A549 treated with Hydrocortisone at 1 μM for 4 hours (cell line): ENCODE data around the gene SERPINE3. TPM values are rescaled to one million over a fixed set of nuclear protein-coding genes. Genes with fewer than 3 reads are reported as not detected.

Experiments
- total RNA-seq: library from RNA; stranded (reverse); fragments of 200-300 nt; extraction: Qiagen RNA extraction; gene quantifications from 5 replicates; pipeline ENCODE4 v1.2.3, GENCODE V29; 2022

SERPINE3 gene
- total RNA-seq, result 0.07 TPM in 1 of 5 replicates, not detected in the others

GRCh38 chr13:51339354-51339753 lies at the start of gene SERPINE3:
SERPINE3 (plus strand) TSS chr13:51339691; CDS start chr13:51341092, 1,401 bp downstream.

Other genes with a start within 250 kb of the SERPINE3 start
- gene C13orf42, start 228.4 kb upstream of the SERPINE3 start, total RNA-seq, result not detected in 5 replicates
- 1.8 to 2.4 TPM (median 2.1 TPM) in 5 replicates for gene FAM124A, start 117.3 kb upstream of the SERPINE3 start, total RNA-seq
- gene INTS6, start 113.3 kb downstream of the SERPINE3 start, total RNA-seq, result 8.7 to 12.7 TPM (median 9.2 TPM) in 5 replicates
- gene WDFY2, start 244.8 kb downstream of the SERPINE3 start, total RNA-seq, result 2.7 to 3.7 TPM (median 3.2 TPM) in 5 replicates